ENCODE data around the gene CBX2.

DNA sequence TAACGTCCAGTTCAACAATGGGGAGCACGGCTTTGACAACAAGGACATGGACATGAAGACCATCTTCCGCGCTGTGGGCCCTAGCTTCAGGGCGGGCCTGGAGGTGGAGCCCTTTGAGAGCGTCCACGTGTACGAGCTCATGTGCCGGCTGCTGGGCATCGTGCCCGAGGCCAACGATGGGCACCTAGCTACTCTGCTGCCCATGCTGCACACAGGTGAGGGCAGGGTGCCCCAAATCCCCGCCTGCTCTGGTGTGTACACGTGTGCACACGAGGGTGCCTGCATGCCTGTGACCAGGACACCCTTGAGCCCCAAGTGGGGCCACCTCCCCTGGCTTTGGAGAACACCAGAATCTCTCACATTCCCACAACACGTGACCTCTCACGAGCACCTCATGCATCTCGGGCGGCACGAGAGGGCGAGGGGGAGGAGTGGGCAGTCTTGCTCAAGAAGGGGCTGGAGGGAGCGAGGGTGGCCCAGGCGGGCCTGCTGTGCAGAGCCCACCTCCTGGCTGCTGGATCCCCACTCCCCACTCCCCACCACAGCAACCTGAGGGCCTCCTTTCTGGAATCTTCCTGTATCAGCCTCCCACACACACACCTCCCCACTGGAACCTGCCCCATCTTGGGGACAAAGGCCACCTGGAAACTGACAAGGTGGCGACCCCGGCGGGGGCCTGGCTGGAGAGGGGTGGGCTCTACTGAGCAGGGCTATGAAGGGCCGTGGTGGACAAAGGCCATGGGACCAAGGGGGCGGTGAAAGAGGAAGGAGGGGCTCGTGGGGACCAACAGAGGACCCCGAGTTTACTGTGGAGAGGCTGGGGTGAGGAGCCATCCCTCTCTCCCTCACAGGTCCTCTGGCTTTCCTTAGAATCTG is 40.7 kb upstream of the CBX2 start:
- TF ChIP-seq, protein P1, sequence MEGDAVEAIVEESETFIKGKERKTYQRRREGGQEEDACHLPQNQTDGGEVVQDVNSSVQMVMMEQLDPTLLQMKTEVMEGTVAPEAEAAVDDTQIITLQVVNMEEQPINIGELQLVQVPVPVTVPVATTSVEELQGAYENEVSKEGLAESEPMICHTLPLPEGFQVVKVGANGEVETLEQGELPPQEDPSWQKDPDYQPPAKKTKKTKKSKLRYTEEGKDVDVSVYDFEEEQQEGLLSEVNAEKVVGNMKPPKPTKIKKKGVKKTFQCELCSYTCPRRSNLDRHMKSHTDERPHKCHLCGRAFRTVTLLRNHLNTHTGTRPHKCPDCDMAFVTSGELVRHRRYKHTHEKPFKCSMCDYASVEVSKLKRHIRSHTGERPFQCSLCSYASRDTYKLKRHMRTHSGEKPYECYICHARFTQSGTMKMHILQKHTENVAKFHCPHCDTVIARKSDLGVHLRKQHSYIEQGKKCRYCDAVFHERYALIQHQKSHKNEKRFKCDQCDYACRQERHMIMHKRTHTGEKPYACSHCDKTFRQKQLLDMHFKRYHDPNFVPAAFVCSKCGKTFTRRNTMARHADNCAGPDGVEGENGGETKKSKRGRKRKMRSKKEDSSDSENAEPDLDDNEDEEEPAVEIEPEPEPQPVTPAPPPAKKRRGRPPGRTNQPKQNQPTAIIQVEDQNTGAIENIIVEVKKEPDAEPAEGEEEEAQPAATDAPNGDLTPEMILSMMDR (IDR thresholded peaks at IDR 0.05), result no peak
- no peak for TF ChIP-seq POLR2A (IDR thresholded peaks at IDR 0.05)
